ENCODE data around the gene CEACAM18. TPM values are rescaled to one million over a fixed set of nuclear protein-coding genes. Genes with fewer than 3 reads are reported as not detected.

CEACAM18 gene
- not detected for total RNA-seq

GRCh38 chr19:51478381-51479234 is at the start of gene CEACAM18:
CEACAM18 (plus strand) TSS chr19:51478539.
- Histone ChIP-seq H3K4me1 (no peaks in the 10 kb centered on the region), H3K27me3 (no peaks in the 10 kb centered on the region), H3K9me3 (no peaks in the 10 kb centered on the region), H3K4me3 (no peak within 1 kb of the TSS), H3K36me3 (no peaks in the 10 kb centered on the region), H3K9ac (ENCODE audit: low read depth in 2 of 2, low read length in 2 of 2) (no peak within 1 kb of the TSS), H3K27ac (no peak within 1 kb of the TSS)
- no peak for TF ChIP-seq CTCF (IDR thresholded peaks at IDR 0.05)
- DNase-seq, result no peak
- intact Hi-C loops (cut with DNase I), result no loop called here

DNA sequence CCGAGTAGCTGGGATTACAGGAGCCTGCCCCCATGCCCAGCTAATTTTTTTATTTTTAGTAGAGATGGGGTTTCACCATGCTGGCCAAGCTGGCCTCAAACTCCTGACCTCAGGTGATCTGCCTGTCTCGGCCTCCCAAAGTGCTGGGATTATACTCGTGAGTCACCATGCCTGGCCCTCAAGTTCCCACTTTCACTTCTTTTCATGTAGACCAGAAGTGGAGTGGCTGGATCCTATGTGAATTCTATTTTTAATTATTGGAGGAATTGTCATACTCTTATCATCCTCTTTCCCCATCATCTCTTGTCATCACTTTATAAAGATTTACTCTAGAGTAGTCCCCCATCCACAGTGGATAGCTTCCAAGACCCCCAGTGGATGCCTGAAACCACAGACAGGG is 48.1 kb upstream of the CEACAM18 start:
- Histone ChIP-seq H3K27me3 (no peaks in the 10 kb centered on the region), H3K4me1 (no peaks in the 10 kb centered on the region), H3K27ac (no peak overlapping the region), H3K9me3 (no peaks in the 10 kb centered on the region), H3K9ac (ENCODE audit: low read depth in 2 of 2, low read length in 2 of 2) (no peak overlapping the region), H3K36me3 (no peaks in the 10 kb centered on the region), H3K4me3 (no peak overlapping the region)
- intact Hi-C loops (cut with DNase I), result no loop called here
- TF ChIP-seq CTCF (IDR thresholded peaks at IDR 0.05), result no peak
- DNase-seq, result no peak

GRCh38 chr19:51431124-51431523 is 47.2 kb upstream of the CEACAM18 start:
- TF ChIP-seq CTCF (IDR thresholded peaks at IDR 0.05), result no peak
- no peaks in the 10 kb centered on the region for H3K27me3 ChIP-seq
- H3K36me3 ChIP-seq, result no peaks in the 10 kb centered on the region
- no peaks in the 10 kb centered on the region for H3K4me1 ChIP-seq
- no peak overlapping the region for H3K27ac ChIP-seq
- H3K9ac ChIP-seq (ENCODE audit: low read depth in 2 of 2, low read length in 2 of 2), result no peak overlapping the region
- no peaks in the 10 kb centered on the region for H3K9me3 ChIP-seq
- no peak for DNase-seq
- no peak overlapping the region for H3K4me3 ChIP-seq
- intact Hi-C loops (cut with DNase I), result no loop called here

GRCh38 chr19:51433043-51433442 is 45.3 kb upstream of the CEACAM18 start:
- no peak for TF ChIP-seq CTCF (IDR thresholded peaks at IDR 0.05)
- Histone ChIP-seq H3K9ac (ENCODE audit: low read depth in 2 of 2, low read length in 2 of 2) (no peak overlapping the region), H3K9me3 (no peaks in the 10 kb centered on the region), H3K27me3 (no peaks in the 10 kb centered on the region), H3K4me1 (no peaks in the 10 kb centered on the region), H3K4me3 (no peak overlapping the region), H3K36me3 (no peaks in the 10 kb centered on the region), H3K27ac (no peak overlapping the region)
- DNase-seq, result no peak
- intact Hi-C loops (cut with DNase I), result no loop called here

DNA sequence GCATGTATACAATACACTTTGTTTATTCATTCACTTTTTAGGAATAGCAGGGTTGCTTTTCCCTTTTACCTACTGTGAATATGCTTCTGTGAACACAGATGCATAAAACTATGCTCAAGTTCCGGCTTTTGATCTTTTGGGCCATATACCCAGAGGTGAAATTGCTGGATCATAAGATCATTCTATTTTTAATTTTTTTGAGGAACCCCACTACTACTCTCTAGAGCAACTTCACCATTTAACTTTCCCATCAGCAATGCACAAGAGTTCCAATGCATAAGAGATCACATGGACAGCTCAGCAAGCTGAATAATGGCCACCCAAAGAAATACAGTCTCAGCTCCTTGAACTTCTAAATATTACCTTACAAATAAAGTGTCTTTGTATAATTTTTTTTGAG is 43.9 kb upstream of the CEACAM18 start:
- intact Hi-C loops (cut with DNase I), result no loop called here
- no peak overlapping the region for H3K4me3 ChIP-seq
- no peak for TF ChIP-seq CTCF (IDR thresholded peaks at IDR 0.05)

More for the DNA sequence above, 43.9 kb upstream of the CEACAM18 start:
- no peak for DNase-seq
- Histone ChIP-seq H3K27me3 (no peaks in the 10 kb centered on the region), H3K4me1 (no peaks in the 10 kb centered on the region), H3K36me3 (no peaks in the 10 kb centered on the region), H3K9ac (ENCODE audit: low read depth in 2 of 2, low read length in 2 of 2) (no peak overlapping the region), H3K27ac (no peak overlapping the region), H3K9me3 (no peaks in the 10 kb centered on the region)

Data from colonic mucosa (tissue), 4 donors.